HG03135 (cell line): ENCODE measurements around the gene PPIP5K2.

ENCODE experiments used
- ATAC-seq: cut with Tn5 transposase; IDR thresholded peaks from one replicate; pipeline ENCODE4 v1.9.1; 2021; ENCODE audit warnings: mild to moderate bottlenecking, moderate library complexity; ENCODE audit not compliant: unreplicated experiment

PPIP5K2 gene

GRCh38 chr5:103235891-103236290, 115.8 kb downstream of the PPIP5K2 start:
- no peak for ATAC-seq

- no peak for ATAC-seq
These were observed 117.7 kb downstream of the PPIP5K2 start for GRCh38 chr5:103237778-103238177.

- ATAC-seq = no peak
These were observed 123.6 kb downstream of the PPIP5K2 start for GRCh38 chr5:103243665-103244064.

- ATAC-seq = no peak
These were observed 124.3 kb downstream of the PPIP5K2 start for GRCh38 chr5:103244398-103244797.

GRCh38 chr5:103245761-103246160, 125.7 kb downstream of the PPIP5K2 start:
- ATAC-seq = no peak

GRCh38 chr5:103247118-103247517, 127.0 kb downstream of the PPIP5K2 start:
- ATAC-seq = no peak

GRCh38 chr5:103249068-103249467, 129.0 kb downstream of the PPIP5K2 start:
- no peak for ATAC-seq

- no peak for ATAC-seq
These were observed 134.8 kb downstream of the PPIP5K2 start for GRCh38 chr5:103254921-103255320.

GRCh38 chr5:103255691-103256090, 135.6 kb downstream of the PPIP5K2 start:
- no peak for ATAC-seq

- no peak for ATAC-seq
These were observed 136.1 kb downstream of the PPIP5K2 start for GRCh38 chr5:103256178-103256577.

- peak; percentile 89 for ATAC-seq
These were observed 138.4 kb downstream of the PPIP5K2 start, which contains the start of gene MACIR for GRCh38 chr5:103258368-103258956. MACIR (plus strand) TSS chr5:103258763; CDS start chr5:103275920, 17,157 bp downstream.

GRCh38 chr5:103258957-103259704, 139.0 kb downstream of the PPIP5K2 start:
- peak; percentile 39 for ATAC-seq

GRCh38 chr5:103259705-103260355, 139.7 kb downstream of the PPIP5K2 start:
- ATAC-seq = no peak

- ATAC-seq = peak; percentile 27
These were observed 140.8 kb downstream of the PPIP5K2 start for GRCh38 chr5:103260951-103261350.
